Activated CD4-positive, CD25-positive, alpha-beta regulatory T cell treated with anti-CD3 and anti-CD28 coated beads, Interleukin-2, amount 50 U/mL, for 16 hours (primary cell): ENCODE data around the gene PREPL.

Experiments
- DNase-seq: peaks from one replicate; pipeline ENCODE4 v3.0.0-alpha.2; 2020; ENCODE audit warnings: low read depth, low spot score

The PREPL gene

DNA sequence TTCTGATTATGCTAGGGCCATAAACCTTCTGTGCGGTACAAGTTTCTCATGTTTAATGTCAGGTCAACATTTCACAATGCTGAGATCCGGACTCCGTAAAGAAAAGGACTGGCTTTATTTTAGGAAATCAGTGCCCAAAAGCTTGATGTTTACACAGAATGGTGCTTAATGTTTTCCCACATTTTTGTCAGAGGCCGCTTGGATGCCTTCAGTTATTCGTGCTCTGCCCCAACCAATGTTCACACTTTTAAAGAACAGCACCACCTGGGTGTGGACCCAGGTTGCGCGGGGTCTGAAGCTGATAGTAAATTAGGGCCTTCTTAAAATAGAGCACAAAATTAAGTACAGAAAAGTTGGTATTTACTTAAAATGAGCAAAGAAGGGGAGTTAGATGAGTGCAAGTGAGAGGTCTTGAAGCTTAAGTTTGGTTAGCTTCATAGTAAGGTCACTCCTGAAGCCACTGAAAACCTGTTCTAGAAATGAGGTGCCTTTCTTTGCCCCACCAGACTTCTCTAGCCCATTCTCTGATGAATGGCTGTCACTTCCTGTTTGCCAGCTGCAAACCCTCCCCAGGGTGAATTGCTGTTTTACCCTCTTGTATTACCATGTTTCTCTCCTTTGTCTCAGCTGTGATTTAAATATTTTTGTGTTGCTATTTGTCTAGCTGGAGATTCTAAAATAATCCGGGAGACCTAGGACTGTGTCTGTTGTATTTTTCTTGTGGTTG, 65.5 kb downstream of the PREPL start:
- no peak for DNase-seq

DNA sequence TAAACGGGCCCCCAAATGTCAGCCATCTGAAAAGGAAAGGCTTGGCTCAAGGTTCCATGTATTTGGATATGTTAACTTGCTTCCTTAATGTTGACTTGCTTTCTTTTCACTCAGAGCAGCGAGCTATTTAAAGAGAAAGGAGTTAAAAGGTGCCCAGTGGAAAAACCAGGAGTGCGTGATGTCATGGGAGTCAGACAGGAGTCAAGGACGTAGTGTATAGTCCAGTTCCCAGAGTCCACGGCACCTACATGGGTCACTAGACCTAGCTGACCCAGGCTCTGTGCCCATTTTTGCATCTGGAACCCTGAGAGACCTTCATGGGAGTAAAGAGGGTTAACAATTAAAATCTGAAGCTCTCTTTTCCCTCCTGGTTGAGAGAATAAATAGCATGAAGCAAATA, 66.2 kb downstream of the PREPL start:
- no peak for DNase-seq

- no peak for DNase-seq
Measured at GRCh38 chr2:44291281-44292248, 69.7 kb downstream of the PREPL start.

DNA sequence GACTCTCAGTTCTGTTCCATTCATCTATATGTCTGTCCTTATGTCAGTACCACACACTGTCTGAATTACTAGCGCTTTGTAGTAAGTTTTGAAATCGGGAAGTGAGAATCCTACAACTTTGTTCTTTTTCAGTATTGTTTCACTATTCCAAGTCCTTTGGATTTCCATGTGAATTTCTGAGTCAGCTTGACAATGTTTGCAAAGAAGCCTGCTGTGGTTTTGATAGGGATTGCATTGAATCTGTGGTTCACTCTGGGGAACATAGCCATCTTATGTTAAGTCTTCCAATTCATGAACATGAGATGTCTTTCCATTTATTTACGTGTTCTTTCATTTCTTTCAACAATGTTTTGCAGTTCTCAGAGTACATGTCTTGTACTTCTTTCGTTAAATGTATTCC, 71.0 kb downstream of the PREPL start:
- no peak for DNase-seq

- no peak for DNase-seq
Measured at GRCh38 chr2:44286884-44287638, 74.2 kb downstream of the PREPL start.

GRCh38 chr2:44286119-44286883, 75.0 kb downstream of the PREPL start:
- DNase-seq, result no peak

GRCh38 chr2:44285174-44285573, 76.1 kb downstream of the PREPL start:
- DNase-seq, result no peak

- no peak for DNase-seq
Measured at GRCh38 chr2:44283116-44283666, 78.1 kb downstream of the PREPL start.

- DNase-seq, result no peak
Measured at GRCh38 chr2:44280869-44281268, 80.4 kb downstream of the PREPL start.

DNA sequence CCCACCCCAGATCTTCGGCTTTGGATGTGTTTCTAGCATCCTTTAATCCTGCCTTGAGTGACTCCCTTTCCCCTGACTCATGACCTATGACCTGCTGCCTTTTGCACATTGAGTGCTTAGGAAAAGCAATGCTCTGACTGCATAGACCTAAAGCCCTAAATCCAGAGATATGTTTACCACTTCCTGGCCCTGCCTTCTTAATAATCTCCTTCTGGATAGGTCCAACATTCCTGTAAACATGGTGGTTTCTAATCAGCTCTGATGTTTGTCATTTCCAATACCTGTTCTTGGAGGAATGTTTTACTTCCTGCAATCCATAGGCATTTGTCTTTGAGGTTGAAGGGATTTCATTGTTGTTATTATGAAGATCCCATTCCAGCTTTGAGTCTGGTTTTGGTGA, 83.8 kb downstream of the PREPL start:
- DNase-seq, result no peak

DNA sequence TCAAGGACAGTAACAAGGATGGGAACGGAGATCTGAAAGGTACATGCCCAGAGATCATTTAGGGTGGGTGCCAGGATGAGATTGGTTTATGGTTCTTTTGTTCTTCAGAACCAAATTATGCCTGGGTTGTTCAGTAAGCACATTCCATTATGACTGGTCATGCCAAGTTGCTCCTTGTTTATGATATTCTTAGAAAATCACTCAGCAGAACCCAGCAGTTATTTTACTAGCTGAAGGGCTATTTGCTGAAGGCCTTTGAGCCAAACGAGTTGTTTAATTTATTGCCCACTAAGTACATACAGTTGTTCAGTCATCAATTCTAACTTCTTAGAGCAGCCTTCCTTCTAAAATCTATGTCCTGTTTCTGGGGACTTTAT, 85.4 kb downstream of the PREPL start:
- no peak for DNase-seq

- DNase-seq, result no peak
Measured at GRCh38 chr2:44273596-44273995, 87.7 kb downstream of the PREPL start.

DNA sequence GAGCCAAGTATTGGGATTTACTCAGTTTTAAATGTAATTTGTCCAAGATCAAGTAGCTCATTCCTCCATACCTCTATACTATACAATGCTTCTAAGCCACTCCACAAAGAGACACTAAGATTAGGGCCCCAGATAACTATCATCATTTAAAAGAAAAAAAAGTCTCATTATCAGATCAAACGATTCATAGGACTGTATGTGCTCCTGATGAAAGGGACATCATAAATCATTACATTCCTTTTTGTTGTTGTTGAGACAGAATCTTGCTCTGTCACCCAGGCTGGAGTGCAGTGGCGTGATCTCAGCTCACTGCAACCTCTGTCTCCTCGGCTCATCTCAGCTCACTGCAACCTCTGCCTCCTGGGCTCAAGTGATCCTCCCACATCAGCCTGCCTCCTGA, 88.2 kb downstream of the PREPL start:
- no peak for DNase-seq

GRCh38 chr2:44271296-44271695, 90.0 kb downstream of the PREPL start:
- no peak for DNase-seq

GRCh38 chr2:44269831-44270230, 91.5 kb downstream of the PREPL start:
- no peak for DNase-seq

GRCh38 chr2:44267796-44268648, 93.3 kb downstream of the PREPL start:
- no peak for DNase-seq
